C1 segment of cervical spinal cord (tissue), 14 donors: ENCODE results near the gene MRPS16.

Experiments used
- DNase-seq, 14 donors: peaks; one replicate each; lab custom pipeline; 2025; lab: John Stamatoyannopoulos, UW

Gene MRPS16

DNA sequence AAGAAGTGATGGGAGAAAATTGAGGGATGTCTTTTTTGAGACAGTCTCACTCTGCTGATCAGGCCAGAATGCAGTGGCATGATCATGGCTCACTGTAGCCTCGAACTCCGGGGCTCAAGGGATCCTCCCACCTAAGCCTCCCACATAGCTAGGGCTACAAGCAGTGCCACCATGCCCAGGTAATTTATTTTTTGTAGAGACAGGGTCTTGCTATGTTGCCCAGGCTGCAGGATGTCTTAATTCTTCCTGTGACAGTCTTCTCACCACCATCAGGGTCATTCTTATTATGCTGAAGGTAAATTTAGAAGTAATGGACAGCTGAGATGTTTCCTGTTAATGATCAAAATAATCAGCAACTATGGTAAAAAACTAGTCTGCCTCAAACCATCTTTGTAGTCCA is 12.5 kb downstream of the MRPS16 start:
- no peak for DNase-seq

DNA sequence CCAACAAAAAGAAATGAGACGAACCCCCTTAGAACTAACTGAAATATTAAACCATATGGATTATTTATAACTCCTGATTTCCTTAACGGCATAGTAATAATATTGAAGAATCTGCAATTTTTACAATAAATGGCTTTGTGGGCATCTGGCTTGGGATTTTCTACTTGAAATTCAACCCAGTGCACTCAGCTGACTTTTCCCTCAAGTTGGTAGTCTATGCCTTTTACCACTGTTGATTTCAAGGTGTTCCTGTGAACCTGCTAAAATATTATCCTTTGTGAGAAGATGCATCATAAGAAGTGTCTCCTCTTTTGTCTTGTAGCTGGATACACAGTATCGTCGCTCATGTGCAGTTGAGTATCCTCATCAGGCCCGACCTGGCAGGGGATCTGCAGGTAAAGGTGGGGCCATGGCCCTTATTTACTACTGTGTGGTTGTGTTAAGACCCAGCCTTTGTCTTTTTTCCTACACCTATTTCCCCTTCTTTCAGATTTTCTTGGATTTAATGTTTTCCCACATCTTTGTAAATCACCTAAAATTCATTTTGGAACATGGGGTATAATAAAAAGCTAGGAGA is 13.4 kb downstream of the MRPS16 start:
- DNase-seq = no peak

DNA sequence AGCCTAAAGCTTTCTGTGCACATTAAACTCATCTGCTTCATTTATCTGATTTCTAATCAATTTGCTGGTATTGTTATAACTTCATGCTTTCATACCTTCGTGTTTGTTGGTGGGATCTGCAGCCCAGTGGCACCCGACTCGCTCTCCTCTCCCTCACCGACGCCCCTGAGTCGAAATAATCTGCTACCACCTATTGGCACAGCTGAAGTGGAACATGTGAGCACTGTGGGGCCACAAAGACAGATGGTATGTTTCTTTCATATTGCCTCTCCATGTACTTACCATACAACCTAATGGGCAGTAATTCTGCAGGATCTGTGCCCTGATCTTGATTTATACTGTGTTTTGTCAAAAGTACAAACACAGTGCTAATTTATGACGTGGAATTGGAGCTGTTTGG is 17.7 kb downstream of the MRPS16 start:
- DNase-seq = no peak

DNA sequence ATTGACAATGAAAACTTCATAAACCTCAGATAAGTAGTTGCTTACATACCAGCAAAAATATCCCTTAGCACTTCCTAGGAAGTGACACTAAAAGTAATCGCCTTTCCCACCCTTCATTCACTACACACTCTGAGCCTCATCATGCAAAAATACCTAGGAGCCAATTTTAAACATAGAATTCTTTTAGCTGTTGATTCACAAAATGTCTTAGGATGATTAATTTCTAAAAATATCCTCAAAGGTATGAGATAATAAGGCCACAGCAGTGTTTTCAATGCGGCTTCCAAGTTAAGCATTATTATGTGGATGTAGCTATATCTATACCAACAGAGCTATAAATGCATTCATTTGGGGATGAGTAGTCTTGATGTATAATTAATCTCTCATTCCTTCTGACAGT is 18.6 kb downstream of the MRPS16 start:
- DNase-seq = no peak

DNA sequence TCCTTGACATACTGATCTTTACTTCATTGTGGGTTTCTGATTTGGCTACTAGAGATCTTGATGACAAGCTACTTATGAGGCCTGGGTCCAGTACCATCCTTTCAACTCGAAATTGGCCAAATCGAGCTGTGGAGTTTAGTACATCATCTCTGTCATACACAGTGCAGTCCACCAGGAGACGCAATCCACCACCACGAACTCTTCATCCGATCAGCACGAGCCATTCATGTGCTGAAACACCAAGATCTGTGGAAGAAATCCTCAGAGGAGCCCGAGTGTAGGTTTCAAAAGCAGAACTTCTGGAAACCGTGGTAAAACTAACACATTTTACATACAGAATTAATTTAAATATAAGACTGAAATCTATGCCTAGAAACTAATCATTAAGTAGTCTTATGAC is 19.6 kb downstream of the MRPS16 start:
- no peak for DNase-seq

DNA sequence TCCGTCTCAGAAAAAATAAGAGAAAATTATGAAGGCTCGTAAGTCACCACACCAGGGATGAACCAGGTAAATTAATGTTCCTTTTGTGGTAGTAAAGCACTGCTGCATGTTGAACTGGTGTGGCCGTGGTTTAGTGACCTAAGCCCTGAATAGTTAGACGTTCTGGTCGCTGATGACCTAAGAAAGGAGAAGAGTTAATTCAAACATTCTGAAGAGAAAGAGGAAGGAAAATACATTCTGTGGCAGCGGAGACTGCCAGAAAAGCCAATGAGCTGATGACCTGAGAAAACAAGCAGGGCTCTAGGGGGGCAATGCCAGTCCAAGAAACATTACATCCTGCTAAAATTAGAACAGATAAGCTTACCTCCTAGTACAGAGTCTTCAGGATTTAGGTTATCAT is 22.9 kb downstream of the MRPS16 start:
- no peak for DNase-seq

DNA sequence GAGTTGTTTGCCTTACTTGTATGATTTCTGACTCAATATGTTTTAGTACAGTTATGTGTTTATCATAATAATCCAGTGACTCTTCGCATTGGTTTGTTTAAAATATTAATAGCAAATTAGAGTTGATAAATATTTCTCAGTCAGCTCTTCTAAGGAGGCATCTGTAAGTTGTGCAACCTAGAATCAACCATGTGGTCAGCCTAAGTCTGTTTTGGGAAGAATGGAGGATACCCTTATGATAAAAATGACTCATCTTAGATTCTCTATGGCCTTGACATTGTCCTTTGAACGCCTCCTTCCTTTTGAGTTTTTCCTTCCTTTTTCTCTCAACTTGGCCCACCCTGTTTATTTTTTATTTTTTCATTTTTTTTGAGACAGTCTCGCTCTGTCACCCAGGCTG is 24.2 kb downstream of the MRPS16 start:
- no peak for DNase-seq

DNA sequence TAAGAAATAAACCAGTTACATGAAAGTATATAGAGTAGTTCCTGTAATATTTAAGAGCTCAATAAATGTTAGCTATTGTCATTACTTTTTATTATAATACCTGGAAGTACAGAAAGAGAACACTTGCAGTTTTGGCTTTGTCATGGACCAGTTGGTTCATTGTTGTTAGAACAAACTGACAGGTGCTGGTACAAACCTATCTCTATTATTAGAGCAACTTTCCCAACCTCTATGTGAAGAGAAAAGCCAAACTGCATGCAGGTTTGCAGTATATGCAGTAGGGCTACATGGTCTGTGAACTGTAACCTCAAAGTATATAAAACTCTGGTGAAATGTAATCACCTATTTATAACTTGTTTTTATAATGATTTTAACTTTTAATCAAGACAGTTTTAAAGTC is 25.8 kb downstream of the MRPS16 start:
- no peak for DNase-seq

DNA sequence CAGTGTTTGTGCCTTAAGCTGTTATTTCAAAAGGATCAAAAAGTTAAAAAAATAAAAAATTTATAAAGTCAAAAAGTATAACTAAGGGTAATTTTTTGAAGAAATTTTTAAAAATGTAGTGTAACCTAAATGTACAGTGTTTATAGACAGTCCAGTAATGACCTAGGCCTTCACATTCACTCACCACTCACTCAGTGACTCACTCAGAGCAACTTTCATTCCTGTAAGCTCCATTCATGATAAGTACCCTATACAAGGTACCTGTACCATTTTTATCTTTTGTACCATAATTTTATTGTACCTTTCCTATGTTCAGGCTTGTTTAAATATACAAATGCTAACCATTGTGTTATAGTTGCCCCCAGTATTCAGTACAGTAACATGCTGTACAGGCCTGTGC is 26.9 kb downstream of the MRPS16 start:
- DNase-seq = no peak

DNA sequence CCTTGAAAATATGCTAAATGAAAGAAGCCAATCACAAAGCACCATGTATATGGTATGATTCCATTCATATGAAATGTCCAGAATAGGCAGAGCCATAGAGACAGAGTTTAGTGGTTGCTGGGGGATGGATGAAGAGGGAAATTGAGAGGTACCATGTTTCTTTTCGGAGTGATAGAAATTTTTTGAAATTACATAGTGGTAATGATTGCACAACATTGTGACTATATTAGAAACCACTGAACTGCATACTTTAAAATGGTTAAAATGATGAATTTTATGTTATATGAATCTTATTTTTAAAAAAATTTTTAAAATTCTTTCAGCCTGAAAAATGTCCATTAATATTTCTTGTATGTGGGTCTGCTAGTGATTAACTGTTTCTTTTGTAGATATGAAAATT is 31.5 kb downstream of the MRPS16 start:
- no peak for DNase-seq

DNA sequence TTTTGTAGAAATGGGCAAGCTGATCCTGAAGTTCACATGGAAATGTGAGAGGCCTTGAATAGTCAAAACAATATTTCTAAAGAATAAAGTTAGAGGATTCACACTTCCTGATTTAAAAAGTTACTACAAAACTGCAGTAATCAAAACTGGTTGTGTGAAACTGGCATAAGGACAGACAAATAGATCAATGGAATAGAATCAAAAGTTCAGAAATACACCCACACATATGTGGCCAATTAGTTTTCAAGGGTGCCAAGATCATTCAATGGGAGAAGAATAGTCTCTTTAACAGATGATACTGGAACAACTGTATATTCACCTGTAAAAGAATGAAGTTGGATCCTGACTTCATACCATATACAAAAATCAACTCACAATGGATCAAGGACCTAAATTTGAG is 33.1 kb downstream of the MRPS16 start:
- no peak for DNase-seq

DNA sequence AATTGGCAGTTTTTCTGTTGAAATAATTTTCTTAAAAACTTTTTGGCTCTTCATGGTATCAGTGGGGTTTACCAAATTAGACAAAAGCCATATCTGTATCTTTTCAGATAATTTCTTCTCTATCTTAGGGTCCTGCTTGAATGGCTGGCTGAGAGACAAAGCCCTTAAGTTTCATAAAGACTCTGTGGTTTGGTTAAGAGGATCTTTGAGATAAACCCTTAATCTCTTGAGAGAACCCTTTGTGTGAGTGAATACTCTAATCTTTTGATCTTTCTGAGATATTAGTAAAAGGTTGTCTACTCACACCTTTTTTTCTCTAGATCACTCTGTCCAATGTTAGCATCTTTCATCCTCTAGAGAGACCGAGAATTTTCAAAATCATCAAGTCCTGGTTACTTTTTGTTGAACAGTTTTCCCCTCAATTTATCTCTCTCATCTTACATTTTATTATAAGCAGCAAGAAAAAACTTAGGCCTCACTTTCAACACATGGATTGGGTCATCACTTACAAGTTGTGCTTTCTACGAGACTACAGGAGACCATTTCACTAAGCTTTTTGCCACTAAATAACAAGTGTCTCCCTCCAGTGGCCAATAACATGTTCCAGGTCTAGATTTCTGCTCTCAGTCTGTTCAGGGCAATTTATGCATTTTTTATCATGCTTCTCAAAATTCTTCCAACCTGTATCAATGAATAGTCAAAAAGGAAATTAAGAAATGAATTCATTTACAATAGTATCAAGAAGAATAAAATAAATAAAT is 33.8 kb downstream of the MRPS16 start:
- no peak for DNase-seq

DNA sequence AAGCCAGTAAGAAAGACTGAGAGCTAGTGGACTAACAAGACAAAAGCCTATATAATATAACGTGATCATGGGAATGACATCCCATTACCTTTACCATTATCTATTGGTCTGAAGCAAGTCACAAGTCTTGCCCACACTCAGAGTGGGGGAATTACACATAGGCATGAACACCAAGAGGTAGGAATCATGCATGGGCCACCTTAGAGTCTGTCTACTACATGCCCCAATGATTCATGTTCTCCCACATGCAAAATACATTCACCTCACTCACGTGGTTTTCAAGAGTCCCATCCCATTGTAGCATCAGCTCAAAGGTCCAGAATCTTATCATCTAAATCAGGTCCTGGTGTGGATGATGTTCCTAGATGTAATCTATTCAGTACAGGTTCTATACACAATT is 34.8 kb downstream of the MRPS16 start:
- DNase-seq = no peak

DNA sequence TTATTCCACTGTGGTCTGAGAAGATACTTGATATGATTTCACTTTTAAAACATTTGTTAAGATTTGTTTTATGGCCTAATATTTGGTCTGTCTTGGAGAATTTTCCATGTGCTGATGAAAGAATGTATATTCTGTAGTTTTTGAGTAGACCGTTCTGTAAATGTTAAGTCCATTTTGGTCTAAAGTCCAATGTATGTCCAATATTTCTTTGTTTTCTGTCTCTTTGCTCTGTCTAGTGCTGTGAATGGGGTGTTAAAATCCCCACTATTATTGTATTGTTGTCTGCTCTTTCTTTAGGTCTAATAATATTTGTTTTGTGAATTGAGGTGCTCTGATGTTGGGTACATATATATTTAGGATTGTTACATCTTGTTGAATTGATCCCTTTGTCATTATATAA is 36.7 kb downstream of the MRPS16 start:
- no peak for DNase-seq

DNA sequence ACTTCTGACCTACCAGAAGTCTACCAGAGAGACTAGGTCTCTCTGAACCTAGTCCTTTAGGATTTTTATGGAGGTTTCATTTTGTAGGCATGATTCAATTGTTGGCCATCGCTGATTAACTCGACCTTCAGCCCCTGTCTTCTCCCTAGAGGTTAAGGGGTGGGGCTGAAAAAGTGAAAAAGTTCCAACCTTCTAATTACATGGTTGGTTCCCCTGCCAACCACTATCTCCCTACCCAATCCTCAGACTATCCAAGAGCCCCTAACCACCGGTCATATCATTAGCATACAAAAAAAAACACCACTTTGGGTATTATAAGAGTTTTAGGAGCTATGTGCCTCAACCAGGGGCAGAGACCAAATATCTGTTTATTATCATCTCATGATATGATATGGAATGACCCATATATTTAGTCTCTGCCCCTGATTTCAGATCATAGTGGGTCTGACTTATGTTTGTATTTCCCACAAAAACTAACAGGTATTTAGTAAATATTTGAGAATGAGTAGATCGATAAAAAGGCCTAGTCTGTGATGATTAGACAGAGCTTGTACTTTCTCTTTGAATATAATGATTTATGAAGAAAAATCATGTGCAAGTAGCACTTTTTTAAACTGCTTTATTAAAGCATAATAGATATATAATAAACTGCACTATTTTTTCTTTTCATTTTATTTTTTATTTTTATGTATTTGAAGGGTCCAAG is 41.2 kb downstream of the MRPS16 start:
- DNase-seq = no peak

DNA sequence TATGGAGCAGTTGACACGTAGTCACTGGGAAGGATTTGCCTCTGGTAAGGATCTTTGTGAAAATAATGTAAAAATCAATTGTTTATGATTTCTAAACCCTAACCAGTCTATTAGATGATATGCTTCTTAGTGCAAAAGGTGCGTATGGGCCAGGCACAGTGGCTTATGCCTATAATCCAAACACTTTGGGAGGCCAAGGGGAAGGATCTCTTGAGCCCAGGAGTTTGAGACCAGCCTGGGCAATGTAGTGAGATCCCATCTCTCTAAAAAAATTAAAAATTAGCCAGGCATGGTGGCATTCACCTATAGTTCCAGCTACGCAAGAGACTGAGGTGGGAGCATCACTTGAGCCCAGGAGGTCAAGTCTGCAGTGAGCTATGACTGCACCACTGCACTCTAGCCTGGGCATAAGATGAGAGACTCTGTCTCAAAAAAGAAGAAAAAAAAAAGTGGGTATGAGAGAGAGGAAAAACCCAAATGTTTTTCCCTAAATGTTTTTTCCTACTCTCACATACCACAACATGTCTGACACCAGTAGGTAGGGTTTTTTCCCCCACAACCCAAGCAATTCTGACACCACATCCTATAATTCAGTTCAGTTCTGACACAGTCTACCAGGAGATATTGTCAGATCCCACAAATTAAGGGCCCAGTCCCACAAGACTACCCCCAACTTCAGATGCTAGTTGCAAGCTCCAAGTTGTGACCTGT is 41.9 kb downstream of the MRPS16 start:
- DNase-seq = no peak

DNA sequence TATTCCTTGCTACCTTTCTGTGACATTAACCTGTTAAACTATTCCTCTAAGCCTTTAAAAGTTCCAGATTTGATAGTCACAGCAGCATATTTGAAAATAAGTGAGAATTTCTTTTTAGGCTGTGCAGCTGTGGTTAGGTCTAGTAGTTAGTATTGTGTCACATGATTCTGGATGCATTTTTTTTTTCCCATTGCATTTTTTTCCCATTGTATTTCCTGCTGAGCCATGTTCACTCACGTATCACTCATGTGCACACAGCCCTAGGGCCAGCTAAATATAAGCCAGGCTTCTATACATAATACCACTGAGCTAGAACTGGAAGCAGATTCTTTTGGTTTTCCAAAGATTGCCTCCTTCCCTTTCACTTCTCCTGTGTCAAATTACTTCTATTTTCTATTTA is 42.7 kb downstream of the MRPS16 start:
- no peak for DNase-seq

DNA sequence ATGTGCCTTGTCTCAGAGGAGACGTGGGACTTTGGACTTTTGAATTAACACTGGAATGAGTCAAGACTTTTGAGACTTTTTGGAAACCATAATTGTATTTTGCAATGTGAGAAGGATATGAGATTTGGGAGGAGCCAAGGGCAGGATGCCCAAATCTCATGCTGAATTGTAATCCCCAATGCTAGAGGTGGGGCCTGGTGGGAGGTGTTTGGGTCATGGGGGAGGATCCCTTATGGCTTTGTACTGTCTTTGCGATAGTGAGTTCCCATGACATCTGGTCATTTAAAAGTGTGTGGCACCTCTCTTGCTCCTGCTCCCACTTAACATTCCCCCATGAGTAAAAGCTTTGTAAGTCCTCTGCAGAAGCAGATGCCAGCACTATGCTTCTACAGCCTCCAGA is 44.6 kb downstream of the MRPS16 start:
- DNase-seq = no peak

DNA sequence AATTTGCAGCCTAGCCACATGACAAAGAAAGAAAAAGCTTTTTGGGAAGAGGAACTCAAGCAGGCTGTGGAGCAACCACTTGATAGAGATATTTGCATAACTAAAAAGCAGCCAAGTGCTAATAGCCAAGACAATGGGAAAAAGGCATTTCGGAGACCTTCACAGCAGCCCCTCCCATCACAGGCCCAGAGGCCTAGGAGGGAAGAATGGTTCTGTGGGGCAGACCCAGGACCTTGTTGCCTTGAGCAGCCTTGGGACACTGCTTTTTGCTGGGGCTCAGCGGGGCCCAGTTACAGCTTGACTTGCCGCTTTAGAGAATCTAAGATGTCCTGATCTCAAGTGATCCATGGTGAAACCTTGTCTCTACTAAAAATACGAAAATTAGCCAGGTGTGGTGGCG is 46.1 kb downstream of the MRPS16 start:
- DNase-seq = no peak

DNA sequence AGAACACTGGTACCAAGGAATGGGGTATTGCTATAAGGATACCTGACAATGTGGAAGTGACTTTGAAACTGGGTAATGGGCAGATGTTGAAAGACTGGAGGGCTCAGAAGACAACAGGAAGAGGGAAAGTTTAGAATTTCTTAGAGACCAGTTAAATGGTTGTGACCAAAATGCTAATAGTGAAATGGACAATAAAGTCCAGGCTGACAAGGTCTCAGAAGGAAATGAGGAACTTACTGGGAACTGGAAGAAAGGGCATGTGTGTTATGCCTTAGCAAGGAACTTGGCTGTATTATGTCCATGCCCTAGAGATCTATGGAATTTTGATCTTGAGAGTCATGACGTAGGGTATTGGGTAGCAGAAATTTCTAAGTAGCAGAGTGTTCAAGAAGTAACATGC is 46.6 kb downstream of the MRPS16 start:
- no peak for DNase-seq

DNA sequence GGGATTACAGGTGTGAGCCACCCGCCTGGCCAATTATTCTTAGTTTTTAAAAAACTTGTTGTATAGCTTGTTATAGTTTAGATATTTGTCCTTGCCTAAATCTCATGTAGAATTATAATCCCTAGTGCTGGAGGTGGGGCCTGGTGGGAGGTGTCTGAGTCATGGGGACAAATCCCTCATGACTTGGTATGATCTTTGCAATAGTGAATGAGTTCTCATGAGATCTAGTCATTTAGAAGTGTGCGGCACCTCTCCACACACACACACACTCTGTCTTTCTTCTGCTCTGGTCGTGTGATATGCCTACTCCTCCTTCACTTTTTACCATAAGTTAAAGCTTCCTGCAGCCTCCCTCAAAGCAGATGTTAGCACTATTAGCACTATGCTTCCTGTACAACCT is 47.4 kb downstream of the MRPS16 start:
- no peak for DNase-seq
